Epithelial cell of proximal tubule (primary cell): ENCODE data around the gene ABCA4. TPM values are rescaled to one million over a fixed set of nuclear protein-coding genes. Genes with fewer than 3 reads are reported as not detected.

Experiments
- DNase-seq: peaks from one replicate; pipeline ENCODE4 v3.0.0-alpha.2; 2011; ENCODE audit warnings: low read depth
- H3K4me3 ChIP-seq: 2 replicates; pipeline ENCODE4 v1.5.1; 2011; ENCODE audit warnings: low read depth, mild to moderate bottlenecking, low read length
- CTCF ChIP-seq: conservative IDR thresholded peaks from 2 replicates; pipeline ENCODE4 v1.5.1; 2012; ENCODE audit warnings: low read depth, mild to moderate bottlenecking, low read length
- total RNA-seq: library from RNA; depleted of rRNA; stranded (reverse); fragments of >200 nt; gene quantifications from 2 replicates; pipeline ENCODE4 v1.2.3, GENCODE V29; 2015

Gene ABCA4
- total RNA-seq, 1 donor from 2014 or later, result not detected

- H3K4me3 ChIP-seq, result no peak overlapping the region
- DNase-seq, result no peak
- TF ChIP-seq CTCF, result no peak
Observed at GRCh38 chr1:94122201-94122970, 1.4 kb upstream of the ABCA4 start.

- no peak overlapping the region for H3K4me3 ChIP-seq
- no peak for DNase-seq
- no peak for TF ChIP-seq CTCF
Observed at GRCh38 chr1:94121411-94121821, 468 bp upstream of the ABCA4 start.

- DNase-seq, result no peak
- TF ChIP-seq CTCF, result no peak
Observed at GRCh38 chr1:94120570-94120901, 412 bp downstream of the ABCA4 start.

GRCh38 chr1:94119796-94120569 is 965 bp downstream of the ABCA4 start:
- DNase-seq, result no peak
- no peak for TF ChIP-seq CTCF
- no peak overlapping the region for H3K4me3 ChIP-seq

More at GRCh38 chr1:94120570-94120901, 412 bp downstream of the ABCA4 start:
- no peak overlapping the region for H3K4me3 ChIP-seq

GRCh38 chr1:94119306-94119705 is 1.6 kb downstream of the ABCA4 start:
- DNase-seq, result no peak
- no peak for TF ChIP-seq CTCF
- no peak overlapping the region for H3K4me3 ChIP-seq

- no peak for DNase-seq
- no peak for TF ChIP-seq CTCF
- no peak overlapping the region for H3K4me3 ChIP-seq
Observed at GRCh38 chr1:94118471-94118870, 2.5 kb downstream of the ABCA4 start.
